ENCODE data around the gene OPTC. TPM values are rescaled to one million over a fixed set of nuclear protein-coding genes. Genes with fewer than 3 reads are reported as not detected.
A peak's percentile ranks its signal among the peaks of the same experiment; 100 is the strongest.

The OPTC gene
- total RNA-seq, 1 experiment from 2014 or later: not detected

GRCh38 chr1:203491664-203492063, 2.3 kb upstream of the OPTC start:
- no peak for DNase-seq (ENCODE audit: low read depth)

- no peak for DNase-seq (ENCODE audit: low read depth)
Measured at GRCh38 chr1:203492082-203492747, 1.7 kb upstream of the OPTC start.

- no peak for DNase-seq (ENCODE audit: low read depth)
Measured at GRCh38 chr1:203492748-203493130, 1.2 kb upstream of the OPTC start.

- no peak for DNase-seq (ENCODE audit: low read depth)
Measured at GRCh38 chr1:203495845-203496244, 1.9 kb downstream of the OPTC start.

GRCh38 chr1:203497269-203497777, 3.4 kb downstream of the OPTC start:
- no peak for DNase-seq (ENCODE audit: low read depth)

DNA sequence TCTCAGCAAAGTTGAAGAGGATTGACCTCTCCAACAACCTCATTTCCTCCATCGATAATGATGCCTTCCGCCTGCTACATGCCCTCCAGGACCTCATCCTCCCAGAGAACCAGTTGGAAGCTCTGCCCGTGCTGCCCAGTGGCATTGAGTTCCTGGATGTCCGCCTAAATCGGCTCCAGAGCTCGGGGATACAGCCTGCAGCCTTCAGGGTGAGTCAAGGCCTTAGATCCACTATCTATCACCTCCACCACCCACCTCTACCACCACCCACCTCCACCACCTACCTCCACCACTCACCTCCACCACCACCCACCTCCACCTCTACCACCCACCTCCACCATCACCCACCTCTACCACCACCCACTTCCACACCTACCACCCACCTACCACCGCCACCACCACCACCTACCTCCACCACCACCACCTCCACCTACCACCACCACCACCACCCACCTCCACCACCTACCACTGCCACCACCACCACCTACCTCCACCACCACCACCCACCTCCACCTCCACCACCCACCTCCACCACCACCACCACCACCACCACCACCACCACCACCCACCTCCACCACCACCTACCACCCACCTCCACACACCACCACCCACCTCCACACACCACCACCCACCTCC, 5.8 kb downstream of the OPTC start:
- DNase-seq (ENCODE audit: low read depth): no peak

GRCh38 chr1:203500279-203500678, 6.3 kb downstream of the OPTC start:
- DNase-seq (ENCODE audit: low read depth): no peak

- no peak for DNase-seq (ENCODE audit: low read depth)
Measured at GRCh38 chr1:203503836-203504235, 9.9 kb downstream of the OPTC start.

DNA sequence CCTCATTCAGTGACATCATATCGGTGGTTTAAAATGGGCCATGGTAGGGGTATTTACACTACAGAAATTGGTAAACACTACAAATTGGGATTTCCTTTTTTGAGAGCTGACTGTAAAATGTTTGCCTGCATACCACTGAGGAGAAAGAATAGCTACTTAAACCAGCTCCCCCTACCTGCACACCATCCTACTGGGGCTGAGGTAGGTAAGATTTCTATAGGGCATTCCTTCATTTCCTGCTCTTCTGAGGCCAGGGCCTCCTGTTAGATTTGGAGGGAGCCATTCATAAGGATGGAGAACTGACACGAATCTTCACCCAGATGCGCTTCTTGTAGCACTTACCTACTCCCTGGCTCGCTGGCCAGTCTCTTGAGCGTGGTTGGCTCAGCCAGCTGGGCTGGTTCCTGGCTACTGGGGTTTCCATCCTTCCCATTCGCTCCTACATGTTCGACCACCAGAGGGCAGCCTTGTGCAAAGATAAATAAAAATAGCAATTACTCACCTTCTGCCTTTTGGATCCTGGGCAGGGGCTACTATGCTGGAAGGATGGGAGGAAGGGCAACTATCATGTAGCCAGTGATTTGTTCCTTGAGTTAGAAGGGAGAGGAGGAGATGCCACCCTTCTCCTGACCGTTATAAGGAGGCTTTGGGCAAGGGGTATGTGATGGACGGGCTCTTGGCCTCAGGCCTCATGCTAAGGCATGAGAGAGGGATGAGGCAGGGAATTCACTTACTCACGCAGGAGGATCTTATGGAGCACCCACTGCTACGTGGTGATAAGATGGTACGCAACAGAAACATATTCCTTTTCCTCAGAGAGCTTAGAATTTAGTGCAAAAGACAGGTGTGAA, 10.7 kb downstream of the OPTC start:
- peak; percentile 68 for DNase-seq (ENCODE audit: low read depth)

- no peak for DNase-seq (ENCODE audit: low read depth)
Measured at GRCh38 chr1:203505526-203506204, 11.7 kb downstream of the OPTC start.

- DNase-seq (ENCODE audit: low read depth): peak; percentile 34
Measured at GRCh38 chr1:203506858-203507626, 13.1 kb downstream of the OPTC start.

GRCh38 chr1:203507759-203508158, 13.8 kb downstream of the OPTC start:
- no peak for DNase-seq (ENCODE audit: low read depth)

- no peak for DNase-seq (ENCODE audit: low read depth)
Measured at GRCh38 chr1:203508463-203509073, 14.6 kb downstream of the OPTC start.

DNA sequence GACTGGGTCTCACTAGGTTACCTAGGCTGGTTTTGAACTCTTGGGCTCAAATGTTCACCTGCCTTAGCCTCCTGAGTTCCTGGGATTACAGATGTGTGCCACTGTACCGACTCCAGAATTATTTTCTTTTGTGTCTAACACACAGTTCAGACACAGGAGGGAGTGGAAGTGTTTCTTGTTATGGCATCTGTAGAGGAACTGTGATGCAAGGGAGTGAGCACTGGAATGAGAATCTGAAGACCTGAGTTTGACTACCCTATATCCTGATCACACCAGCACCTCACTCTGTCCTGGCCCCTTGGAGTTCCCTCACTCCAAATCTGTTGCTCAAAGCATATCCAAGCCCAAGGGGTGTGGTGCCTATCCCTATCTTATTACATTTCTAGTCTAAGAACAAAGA, 15.2 kb downstream of the OPTC start:
- DNase-seq (ENCODE audit: low read depth): no peak

DNA sequence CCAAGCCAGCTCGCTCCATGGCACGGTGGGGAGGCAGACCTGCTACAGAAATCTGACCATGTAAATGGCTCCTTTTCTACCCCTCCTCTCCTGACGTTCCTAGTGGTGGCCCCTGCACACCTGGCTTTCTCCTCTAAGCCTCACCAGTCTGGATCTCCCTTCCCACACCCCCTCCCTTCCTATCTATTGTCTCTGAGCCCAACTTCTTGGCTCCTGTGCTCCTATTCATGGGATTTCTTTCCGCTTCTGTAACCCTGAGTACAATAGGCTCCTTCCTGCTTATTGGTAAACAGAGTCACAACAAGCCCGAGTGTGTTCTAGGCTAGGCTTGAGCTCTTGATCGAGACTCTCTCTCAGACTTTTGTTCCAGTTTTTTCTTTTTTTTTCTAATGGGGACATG, 17.6 kb downstream of the OPTC start:
- DNase-seq (ENCODE audit: low read depth): no peak

DNA sequence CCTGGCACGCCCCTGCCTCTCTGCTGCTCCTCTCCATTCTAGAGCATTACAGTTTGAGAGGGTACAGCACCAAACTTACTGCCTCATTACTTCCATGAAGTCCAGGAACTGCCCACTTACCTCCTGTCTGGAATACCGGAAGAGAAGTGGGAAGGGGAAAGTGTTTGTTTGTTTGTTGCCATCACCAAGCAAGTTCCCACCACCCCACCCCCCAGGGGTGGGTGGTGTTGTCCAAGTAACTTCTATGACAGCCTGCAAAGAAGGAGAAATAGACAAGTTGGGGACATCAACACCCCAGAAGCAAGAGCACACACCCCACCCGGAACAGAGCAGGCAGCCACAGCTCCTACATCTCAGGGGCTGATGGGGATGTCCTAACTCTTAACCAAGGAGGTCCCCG, 18.0 kb downstream of the OPTC start:
- no peak for DNase-seq (ENCODE audit: low read depth)

- DNase-seq (ENCODE audit: low read depth): no peak
Measured at GRCh38 chr1:203512517-203512847, 18.5 kb downstream of the OPTC start.

GRCh38 chr1:203512848-203513584, 19.1 kb downstream of the OPTC start:
- DNase-seq (ENCODE audit: low read depth): peak; percentile 93

GRCh38 chr1:203513585-203514031, 19.7 kb downstream of the OPTC start:
- DNase-seq (ENCODE audit: low read depth): no peak

- no peak for DNase-seq (ENCODE audit: low read depth)
Measured at GRCh38 chr1:203516184-203516583, 22.2 kb downstream of the OPTC start.
